ENCODE measurements around the gene GNB5.

GNB5 gene

GRCh38 chr15:52094811-52095584 lies 96.2 kb downstream of the GNB5 start:
- no peak for DNase-seq
- Histone ChIP-seq H3K9me3 (replicated peaks; ENCODE audit: insufficient read depth, low read length) (no peaks in the 10 kb centered on the region), H3K27me3 (replicated peaks; ENCODE audit: insufficient read depth, low read length) (no peaks in the 10 kb centered on the region), H3K36me3 (replicated peaks; ENCODE audit: insufficient read depth, low read length) (no peaks in the 10 kb centered on the region), H2AFZ (ENCODE audit: low read length) (no peak overlapping the region), H3K9ac (ENCODE audit: low read length) (no peak overlapping the region), H3K4me3 (ENCODE audit: low read length) (no peak overlapping the region), H3K9me2 (replicated peaks; ENCODE audit: insufficient read depth, low read length) (no peaks in the 10 kb centered on the region), H3K4me1 (ENCODE audit: low read length) (no peaks in the 10 kb centered on the region), H3K79me2 (ENCODE audit: low read length) (no peaks in the 10 kb centered on the region), H3F3A (ENCODE audit: insufficient read depth, low read length) (no peaks in the 10 kb centered on the region), H3K4me2 (ENCODE audit: low read depth, low read length) (no peak overlapping the region), H3K27ac (ENCODE audit: low read length) (no peak overlapping the region), H4K20me1 (ENCODE audit: insufficient read depth, low read length) (no peaks in the 10 kb centered on the region)
- TF ChIP-seq, protein P1, sequence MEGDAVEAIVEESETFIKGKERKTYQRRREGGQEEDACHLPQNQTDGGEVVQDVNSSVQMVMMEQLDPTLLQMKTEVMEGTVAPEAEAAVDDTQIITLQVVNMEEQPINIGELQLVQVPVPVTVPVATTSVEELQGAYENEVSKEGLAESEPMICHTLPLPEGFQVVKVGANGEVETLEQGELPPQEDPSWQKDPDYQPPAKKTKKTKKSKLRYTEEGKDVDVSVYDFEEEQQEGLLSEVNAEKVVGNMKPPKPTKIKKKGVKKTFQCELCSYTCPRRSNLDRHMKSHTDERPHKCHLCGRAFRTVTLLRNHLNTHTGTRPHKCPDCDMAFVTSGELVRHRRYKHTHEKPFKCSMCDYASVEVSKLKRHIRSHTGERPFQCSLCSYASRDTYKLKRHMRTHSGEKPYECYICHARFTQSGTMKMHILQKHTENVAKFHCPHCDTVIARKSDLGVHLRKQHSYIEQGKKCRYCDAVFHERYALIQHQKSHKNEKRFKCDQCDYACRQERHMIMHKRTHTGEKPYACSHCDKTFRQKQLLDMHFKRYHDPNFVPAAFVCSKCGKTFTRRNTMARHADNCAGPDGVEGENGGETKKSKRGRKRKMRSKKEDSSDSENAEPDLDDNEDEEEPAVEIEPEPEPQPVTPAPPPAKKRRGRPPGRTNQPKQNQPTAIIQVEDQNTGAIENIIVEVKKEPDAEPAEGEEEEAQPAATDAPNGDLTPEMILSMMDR (IDR thresholded peaks at IDR 0.05; ENCODE audit: low read length), result no peak
- TF ChIP-seq EZH2 (optimal IDR thresholded peaks at IDR 0.05; ENCODE audit: low read depth, low read length) (no peak), EZH2phosphoT487 (IDR thresholded peaks at IDR 0.05; ENCODE audit: low read length) (no peak)

- H3K79me2 ChIP-seq (ENCODE audit: low read length), result no peaks in the 10 kb centered on the region
- no peak overlapping the region for H3K27ac ChIP-seq (ENCODE audit: low read length)
- H3K9ac ChIP-seq (ENCODE audit: low read length), result no peak overlapping the region
- H3K9me2 ChIP-seq (replicated peaks; ENCODE audit: insufficient read depth, low read length), result no peaks in the 10 kb centered on the region
- H3K9me3 ChIP-seq (replicated peaks; ENCODE audit: insufficient read depth, low read length), result no peaks in the 10 kb centered on the region
- TF ChIP-seq EZH2phosphoT487 (IDR thresholded peaks at IDR 0.05; ENCODE audit: low read length) (no peak), EZH2 (optimal IDR thresholded peaks at IDR 0.05; ENCODE audit: low read depth, low read length) (no peak)
- TF ChIP-seq, protein P1 (IDR thresholded peaks at IDR 0.05; ENCODE audit: low read length), result no peak
- no peaks in the 10 kb centered on the region for H3K36me3 ChIP-seq (replicated peaks; ENCODE audit: insufficient read depth, low read length)
- H3F3A ChIP-seq (ENCODE audit: insufficient read depth, low read length), result no peaks in the 10 kb centered on the region
- H2AFZ ChIP-seq (ENCODE audit: low read length), result no peak overlapping the region
- H3K27me3 ChIP-seq (replicated peaks; ENCODE audit: insufficient read depth, low read length), result no peaks in the 10 kb centered on the region
- no peak for DNase-seq
- H3K4me1 ChIP-seq (ENCODE audit: low read length), result no peaks in the 10 kb centered on the region
- no peaks in the 10 kb centered on the region for H4K20me1 ChIP-seq (ENCODE audit: insufficient read depth, low read length)
- no peak overlapping the region for H3K4me3 ChIP-seq (ENCODE audit: low read length)
- no peak overlapping the region for H3K4me2 ChIP-seq (ENCODE audit: low read depth, low read length)
These were observed 97.4 kb downstream of the GNB5 start for GRCh38 chr15:52093539-52094510.

- H2AFZ ChIP-seq (ENCODE audit: low read length), result no peak overlapping the region
- H4K20me1 ChIP-seq (ENCODE audit: insufficient read depth, low read length), result no peaks in the 10 kb centered on the region
- H3K4me3 ChIP-seq (ENCODE audit: low read length), result no peak overlapping the region
- H3F3A ChIP-seq (ENCODE audit: insufficient read depth, low read length), result no peaks in the 10 kb centered on the region
- H3K4me1 ChIP-seq (ENCODE audit: low read length), result no peaks in the 10 kb centered on the region
- TF ChIP-seq EZH2 (optimal IDR thresholded peaks at IDR 0.05; ENCODE audit: low read depth, low read length), result no peak
- TF ChIP-seq EZH2phosphoT487 (IDR thresholded peaks at IDR 0.05; ENCODE audit: low read length), result no peak
- TF ChIP-seq, protein P1 (IDR thresholded peaks at IDR 0.05; ENCODE audit: low read length), result no peak
- H3K27me3 ChIP-seq (replicated peaks; ENCODE audit: insufficient read depth, low read length), result no peaks in the 10 kb centered on the region
- H3K9me3 ChIP-seq (replicated peaks; ENCODE audit: insufficient read depth, low read length), result no peaks in the 10 kb centered on the region
- DNase-seq, result no peak
- no peak overlapping the region for H3K9ac ChIP-seq (ENCODE audit: low read length)
- H3K36me3 ChIP-seq (replicated peaks; ENCODE audit: insufficient read depth, low read length), result no peaks in the 10 kb centered on the region
- H3K27ac ChIP-seq (ENCODE audit: low read length), result no peak overlapping the region
- H3K4me2 ChIP-seq (ENCODE audit: low read depth, low read length), result no peak overlapping the region
- H3K9me2 ChIP-seq (replicated peaks; ENCODE audit: insufficient read depth, low read length), result no peaks in the 10 kb centered on the region
- no peaks in the 10 kb centered on the region for H3K79me2 ChIP-seq (ENCODE audit: low read length)
These were observed 98.0 kb downstream of the GNB5 start for GRCh38 chr15:52093167-52093538.
